Stimulated activated CD4-positive, alpha-beta T cell treated with anti-CD3 and anti-CD28 coated beads, TNF-alpha, amount 100 ng/mL, for 1 hour (primary cell): ENCODE data around the gene CPXM1.

Source experiments
- DNase-seq, 3 donors: peaks; one replicate each; pipeline ENCODE4 v3.0.0-alpha.2; 2020; ENCODE audit warnings: low read depth in 3 of 3, low spot score in 1 of 3

CPXM1 gene

GRCh38 chr20:2804041-2804828, 3.8 kb upstream of the CPXM1 start:
- DNase-seq, result no peak

- no peak for DNase-seq
These were observed 880 bp upstream of the CPXM1 start for GRCh38 chr20:2801286-2801728.

- DNase-seq, result no peak
These were observed 523 bp downstream of the CPXM1 start for GRCh38 chr20:2799688-2800520.

DNA sequence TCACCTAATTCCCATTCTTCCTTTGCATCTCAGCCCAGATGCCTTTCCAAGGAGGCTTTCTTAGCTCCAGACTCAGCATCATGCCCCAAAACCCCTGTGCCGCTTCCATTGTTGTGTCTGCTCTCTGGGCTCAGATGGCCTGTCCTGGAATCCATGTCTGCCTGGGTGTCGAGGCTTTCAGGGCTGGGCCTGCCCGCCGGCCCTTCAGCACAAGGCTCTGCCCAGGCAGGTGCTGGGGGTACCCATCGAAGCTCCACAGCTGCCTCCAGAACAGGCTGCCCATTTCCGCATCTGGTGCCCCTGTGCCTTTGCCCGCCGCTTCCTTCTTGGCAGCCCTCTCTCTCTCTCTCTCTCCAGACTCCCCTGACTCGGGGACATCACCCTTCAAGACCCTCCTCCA, 1.2 kb downstream of the CPXM1 start:
- no peak for DNase-seq

GRCh38 chr20:2798814-2799213, 1.6 kb downstream of the CPXM1 start:
- no peak for DNase-seq

DNA sequence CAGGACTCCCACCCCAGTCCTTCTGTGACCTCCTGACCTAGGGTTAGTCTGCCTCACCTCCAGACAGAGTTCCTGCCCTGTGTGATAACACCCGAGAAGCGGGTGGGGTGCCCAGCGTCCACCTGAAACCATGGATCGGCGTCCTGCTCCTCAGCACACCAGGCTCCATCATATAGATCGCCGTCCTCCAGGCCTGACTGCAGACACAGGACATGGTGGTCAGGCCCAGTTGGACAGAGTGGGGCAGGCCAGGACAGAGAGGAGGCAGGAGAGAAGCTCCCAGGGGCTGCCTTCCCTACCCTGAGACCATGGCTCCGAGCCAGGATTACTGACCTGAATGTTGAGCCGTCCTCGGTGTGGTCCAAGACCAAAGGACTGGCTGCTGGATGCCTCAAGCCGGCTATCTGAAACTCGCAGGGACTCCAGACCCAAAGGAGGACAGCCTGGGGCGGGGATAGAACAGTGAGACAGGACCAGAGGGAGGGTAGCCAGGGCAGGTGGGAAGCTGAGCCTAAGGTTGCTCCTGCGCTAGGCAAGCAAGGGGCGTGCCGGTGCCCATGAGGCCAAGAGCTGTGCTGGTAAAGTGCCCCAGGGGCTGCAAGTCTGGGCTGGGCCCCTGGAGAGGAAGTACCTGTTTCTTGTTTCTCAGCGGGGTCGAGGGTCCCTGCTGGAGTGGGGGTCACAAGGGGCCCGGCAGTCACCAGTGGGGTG, 2.2 kb downstream of the CPXM1 start:
- no peak for DNase-seq

- DNase-seq, result no peak
These were observed 3.1 kb downstream of the CPXM1 start for GRCh38 chr20:2797136-2797983.

GRCh38 chr20:2796011-2796660, 4.3 kb downstream of the CPXM1 start:
- DNase-seq, result no peak

- no peak for DNase-seq
These were observed 5.0 kb downstream of the CPXM1 start for GRCh38 chr20:2795451-2795850.

DNA sequence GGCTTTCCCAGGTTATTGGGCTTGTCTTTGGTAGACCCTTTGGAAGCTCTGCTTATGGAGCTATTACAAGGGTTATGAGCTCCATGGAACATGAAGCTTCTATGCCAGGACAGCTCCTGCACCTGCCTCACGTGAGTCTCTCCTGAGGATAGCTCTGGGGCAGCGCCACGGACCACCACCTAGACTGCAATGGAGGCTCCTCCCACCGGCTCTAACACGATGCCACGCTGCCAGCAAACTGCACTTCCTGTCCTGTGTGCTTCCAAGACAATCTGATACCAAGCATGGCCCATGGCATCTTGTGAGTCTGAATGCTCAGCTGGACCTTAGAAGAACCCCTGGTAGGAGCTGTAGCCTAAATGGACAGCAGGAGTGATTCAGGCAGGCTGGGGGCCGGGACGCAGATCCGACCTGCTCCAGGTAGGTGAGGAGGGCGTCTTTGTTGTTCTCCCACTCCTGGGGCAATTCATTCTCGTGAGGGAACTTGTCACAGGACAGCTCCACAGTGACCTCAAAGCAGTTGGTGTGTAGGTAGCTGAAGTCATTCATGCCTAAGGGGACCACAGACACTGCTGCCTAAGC, 5.5 kb downstream of the CPXM1 start:
- no peak for DNase-seq

DNA sequence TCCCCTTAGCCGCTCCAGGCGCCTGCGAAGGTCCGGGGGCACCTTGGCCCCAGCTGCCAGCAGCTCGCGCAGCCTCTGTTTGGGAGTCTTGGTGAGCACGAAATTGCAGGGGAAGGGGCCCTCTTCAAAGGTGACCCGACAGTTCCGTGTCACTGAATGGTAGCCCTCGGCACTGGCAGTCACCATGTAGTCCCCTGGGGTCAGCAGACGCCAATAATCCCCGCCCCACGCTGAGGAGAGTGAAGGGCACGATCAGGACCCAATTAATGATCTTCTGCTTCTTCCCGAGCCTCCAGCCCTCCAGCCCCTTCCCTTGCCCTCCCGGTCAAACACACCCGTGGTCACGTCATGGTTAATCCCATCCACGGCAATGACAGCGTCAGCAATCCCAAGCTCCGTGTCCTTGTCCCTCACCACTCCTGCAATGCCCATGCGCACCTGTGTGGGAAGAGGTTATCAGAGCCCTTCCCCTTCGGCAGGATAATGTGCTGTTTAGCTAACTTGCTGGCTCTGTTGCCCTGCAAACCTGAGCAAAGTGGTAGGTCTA, 6.2 kb downstream of the CPXM1 start:
- no peak for DNase-seq

DNA sequence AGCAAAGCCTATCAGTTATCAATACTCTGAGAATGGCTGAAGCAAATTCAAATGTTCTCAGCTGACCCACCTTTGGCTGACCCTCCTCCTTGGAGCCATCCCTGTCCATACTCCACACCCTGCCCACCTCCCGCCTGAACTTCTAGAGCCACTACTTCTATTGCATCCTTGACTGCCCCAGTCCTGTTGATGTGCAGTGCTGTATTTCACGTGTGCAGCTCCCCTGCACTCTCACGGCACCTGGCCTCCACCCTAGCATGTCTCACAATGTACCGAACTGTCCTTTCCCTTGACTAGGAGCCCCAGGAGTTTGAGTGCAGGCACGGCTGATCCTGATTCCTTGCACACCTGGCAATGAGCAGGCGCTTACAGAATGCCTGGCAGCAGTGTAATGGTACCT, 7.0 kb downstream of the CPXM1 start:
- DNase-seq, result no peak

DNA sequence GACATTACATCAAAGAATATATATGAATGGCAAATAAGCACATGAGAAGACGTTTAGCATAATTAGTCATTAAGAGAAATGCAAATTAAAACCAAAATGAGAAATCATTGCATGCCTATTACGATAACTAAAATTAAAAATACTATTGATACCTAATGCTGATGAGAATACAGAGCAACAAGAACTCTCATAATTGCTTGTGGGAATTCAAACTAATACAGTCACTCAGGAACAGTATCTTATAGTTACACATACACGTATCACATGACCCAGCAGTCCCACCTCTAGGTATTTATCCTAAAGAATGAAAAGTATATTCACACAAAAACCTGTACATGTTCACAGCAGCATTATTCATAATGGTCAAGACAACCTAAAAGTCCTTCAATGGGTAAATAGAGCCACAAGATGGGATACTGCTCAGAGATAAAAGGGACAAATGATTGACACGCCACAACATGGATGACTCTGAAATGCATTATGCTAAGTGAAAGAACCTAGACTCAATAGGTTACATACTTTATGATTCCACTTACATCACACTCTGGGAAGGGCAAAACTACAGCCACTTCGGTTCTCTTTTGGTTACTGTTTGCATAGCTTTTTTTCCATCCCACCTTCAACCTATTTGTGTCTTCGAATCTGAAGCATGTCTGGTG, 16.4 kb downstream of the CPXM1 start:
- no peak for DNase-seq

- no peak for DNase-seq
These were observed 19.5 kb downstream of the CPXM1 start for GRCh38 chr20:2780948-2781347.

- DNase-seq, result no peak
These were observed 21.7 kb downstream of the CPXM1 start for GRCh38 chr20:2778602-2779321.

DNA sequence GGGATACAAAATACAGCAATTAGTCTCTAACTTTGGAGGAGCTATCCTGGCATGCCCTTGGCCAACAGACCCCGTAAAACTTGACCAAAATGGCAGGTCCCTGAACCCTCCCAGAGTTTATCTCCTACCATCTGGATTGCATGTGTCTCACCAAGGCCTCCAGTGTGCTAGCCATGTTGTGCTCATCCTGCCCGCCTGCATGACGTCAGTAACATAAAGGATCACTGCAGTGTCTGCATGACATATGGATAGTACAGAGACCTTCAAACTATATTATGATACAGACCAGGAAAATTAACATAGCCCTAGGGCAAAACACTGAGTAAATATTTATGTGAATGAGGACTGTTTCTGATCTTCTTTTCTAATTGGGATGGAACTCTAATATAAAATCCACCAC, 25.3 kb downstream of the CPXM1 start:
- no peak for DNase-seq

- DNase-seq, result no peak
These were observed 26.6 kb downstream of the CPXM1 start for GRCh38 chr20:2773812-2774211.

- DNase-seq, result no peak
These were observed 28.8 kb downstream of the CPXM1 start for GRCh38 chr20:2771631-2772080.
